Uterus (tissue), 4 donors: Measurements from ENCODE around the gene TRNP1. TPM values are rescaled to one million over a fixed set of nuclear protein-coding genes. Genes with fewer than 3 reads are reported as not detected.

Experiments used
- DNase-seq, 2 donors: peaks; one replicate each; pipeline ENCODE4 v3.0.0-alpha.2; 2019 to 2020
- H3K27ac ChIP-seq, 2 donors: fragments of 200-600 bp; sonication (generic); 1 replicate in 1 of 2; 2 replicates in 1 of 2; pipeline ENCODE4 v1.5.1; 2016 to 2018
- H3K27me3 ChIP-seq, 2 donors: fragments of 200-600 bp; sonication (generic); one replicate each; pipeline ENCODE4 v1.5.1; 2018 to 2019; ENCODE audit warnings: control low read depth in 1 of 2
- H3K36me3 ChIP-seq, 2 donors: fragments of 200-600 bp; sonication (generic); one replicate each; pipeline ENCODE4 v1.5.1; 2019; ENCODE audit warnings: control low read depth in 1 of 2
- H3K4me1 ChIP-seq, 2 donors: fragments of 200-600 bp; sonication (generic); one replicate each; pipeline ENCODE4 v1.5.1; 2018 to 2019; ENCODE audit warnings: control low read depth in 1 of 2
- H3K4me3 ChIP-seq, 2 donors: fragments of 200-600 bp; sonication (generic); 1 replicate in 1 of 2; 2 replicates in 1 of 2; pipeline ENCODE4 v1.5.1; 2018 to 2019; ENCODE audit warnings: mild to moderate bottlenecking in 1 of 2
- H3K9me3 ChIP-seq, 2 donors: fragments of 200-600 bp; sonication (generic); one replicate each; pipeline ENCODE4 v1.5.1; 2019; ENCODE audit warnings: control low read depth in 1 of 2
- CTCF ChIP-seq, 4 experiments: fragments of 200-600 bp in 2 of 4; fragments of 450-650 bp in 2 of 4; sonication (generic) in 2 of 4; IDR thresholded peaks; one replicate each; pipeline ENCODE4 v1.5.1; 2016 to 2019; ENCODE audit warnings: antibody characterized with exemption in 4 of 4, mild to moderate bottlenecking in 2 of 4, moderate library complexity in 1 of 4
- POLR2A ChIP-seq, 2 donors: fragments of 450-650 bp; IDR thresholded peaks; one replicate each; pipeline ENCODE4 v1.6.1; 2016; ENCODE audit warnings: antibody characterized with exemption in 2 of 2, mild to moderate bottlenecking in 1 of 2, moderate library complexity in 1 of 2
- intact Hi-C: fragments of 100-400 bp; cut with DNase I; formaldehyde crosslinking; loops from one replicate; pipeline ENCODE4 v1.15.1; 2023; ENCODE audit warnings: low total_unique reads
- total RNA-seq, 4 donors: library from RNA; depleted of rRNA in 3 of 4; stranded (reverse); fragments of >200 nt in 3 of 4; gene quantifications; one replicate each; pipeline versions ENCODE4 v1.1.0 to v1.2.4, GENCODE V29; 2014 to 2023
- donor health status: DM: yes; HTN: yes; CAD: no.

Gene TRNP1
- total RNA-seq, 4 donors from 2014 or later = 1.5 to 11.9 (median 7.2) TPM

- no peaks in the 10 kb centered on the region for H3K36me3 ChIP-seq
- DNase-seq = no peak
- H3K27ac ChIP-seq = peak overlapping the region; percentile 58 to 60
- intact Hi-C loops = no loop called here
- H3K4me1 ChIP-seq = no peaks in the 10 kb centered on the region
- H3K27me3 ChIP-seq = no peaks in the 10 kb centered on the region
- no peak overlapping the region for H3K4me3 ChIP-seq
- H3K9me3 ChIP-seq = no peaks in the 10 kb centered on the region
- no peak for TF ChIP-seq POLR2A (IDR thresholded peaks at IDR 0.05)
- no peak for TF ChIP-seq CTCF (IDR thresholded peaks at IDR 0.05)
Measured at GRCh38 chr1:27027575-27028250, 34.2 kb downstream of the TRNP1 start.

GRCh38 chr1:27029517-27029916, 36.0 kb downstream of the TRNP1 start:
- no peak for TF ChIP-seq POLR2A (IDR thresholded peaks at IDR 0.05)
- no peak for TF ChIP-seq CTCF (IDR thresholded peaks at IDR 0.05)
- Histone ChIP-seq H3K9me3 (no peaks in the 10 kb centered on the region), H3K36me3 (no peaks in the 10 kb centered on the region), H3K27me3 (no peaks in the 10 kb centered on the region), H3K27ac (no peak overlapping the region), H3K4me3 (no peak overlapping the region), H3K4me1 (no peaks in the 10 kb centered on the region)
- intact Hi-C loops = no loop called here
- DNase-seq = no peak

GRCh38 chr1:27031235-27032118, 38.0 kb downstream of the TRNP1 start:
- Histone ChIP-seq H3K27me3 (no peaks in the 10 kb centered on the region), H3K9me3 (no peaks in the 10 kb centered on the region), H3K4me3 (peak overlapping the region; percentile 25 to 30), H3K4me1 (no peaks in the 10 kb centered on the region), H3K27ac (peak overlapping the region; percentile 38 to 60), H3K36me3 (no peaks in the 10 kb centered on the region)
- DNase-seq = peak; percentile 72 to 77
- no peak for TF ChIP-seq CTCF (IDR thresholded peaks at IDR 0.05)
- TF ChIP-seq POLR2A (IDR thresholded peaks at IDR 0.05) = no peak
- intact Hi-C loops = no loop called here

- no peak for DNase-seq
- TF ChIP-seq POLR2A (IDR thresholded peaks at IDR 0.05) (no peak), CTCF (IDR thresholded peaks at IDR 0.05) (no peak)
- Histone ChIP-seq H3K36me3 (no peaks in the 10 kb centered on the region), H3K27ac (peak overlapping the region; percentile 38 to 60), H3K9me3 (no peaks in the 10 kb centered on the region), H3K27me3 (no peaks in the 10 kb centered on the region), H3K4me1 (no peaks in the 10 kb centered on the region), H3K4me3 (peak overlapping the region; percentile 25 to 30)
- intact Hi-C loops = no loop called here
Measured at GRCh38 chr1:27032119-27032461, 38.6 kb downstream of the TRNP1 start.
